LNCAP (cell line): ENCODE results near the gene AUH.

Experiments
- CTCF ChIP-seq: fragments of 450-650 bp; IDR thresholded peaks from 2 replicates; pipeline ENCODE4 v1.5.1; 2017; ENCODE audit warnings: mild to moderate bottlenecking

Gene AUH

GRCh38 chr9:91271156-91271555 is 90.6 kb downstream of the AUH start:
- TF ChIP-seq CTCF: no peak

GRCh38 chr9:91269907-91270491 is 91.7 kb downstream of the AUH start:
- TF ChIP-seq CTCF: no peak

- TF ChIP-seq CTCF: no peak
Observed at GRCh38 chr9:91266448-91266847, 95.3 kb downstream of the AUH start.

- no peak for TF ChIP-seq CTCF
Observed at GRCh38 chr9:91265514-91265913, 96.2 kb downstream of the AUH start.

GRCh38 chr9:91261417-91261816 is 100.3 kb downstream of the AUH start:
- no peak for TF ChIP-seq CTCF

GRCh38 chr9:91259162-91259561 is 102.6 kb downstream of the AUH start:
- TF ChIP-seq CTCF: no peak

GRCh38 chr9:91258451-91258850 is 103.3 kb downstream of the AUH start:
- TF ChIP-seq CTCF: no peak

GRCh38 chr9:91256235-91256634 is 105.5 kb downstream of the AUH start:
- no peak for TF ChIP-seq CTCF
